Activated T-cell treated with anti-CD3 and anti-CD28 coated beads, Interleukin-2, amount 50 U/mL, for 72 hours (primary cell): ENCODE results near the gene NOX4. TPM values are rescaled to one million over a fixed set of nuclear protein-coding genes. Genes with fewer than 3 reads are reported as not detected.
A peak's percentile ranks its signal among the peaks of the same experiment; 100 is the strongest.
"Not testable (repeated sequence)": the region's sequence is repeated elsewhere in the genome, so short reads cannot be mapped to it uniquely, and the experiment has no call there.

ENCODE experiments used
- ATAC-seq, 2 donors: fragments of 150-1000 bp; cut with Tn5 transposase; replicated peaks in 1 of 2; 2 replicates each; pipeline ENCODE4 v1.10.0; 2021; ENCODE audit warnings: moderate library complexity in 2 of 2, mild to moderate bottlenecking in 1 of 2
- DNase-seq, 2 donors: peaks; one replicate each; pipeline ENCODE4 v3.0.0; 2021 to 2022; ENCODE audit warnings: mixed read lengths in 1 of 2
- H3K27ac Mint-ChIP-seq: one replicate; pipeline ENCODE4 v1.8.0; 2022; ENCODE audit warnings: mild to moderate bottlenecking, moderate library complexity, mixed read lengths
- H3K27me3 Mint-ChIP-seq: one replicate; pipeline ENCODE4 v1.8.0; 2022; ENCODE audit warnings: low read depth, mixed read lengths
- H3K36me3 Mint-ChIP-seq, 2 donors: one replicate each; pipeline ENCODE4 v1.8.0; 2022; ENCODE audit warnings: mixed read lengths in 2 of 2, mild to moderate bottlenecking in 1 of 2; ENCODE audit not compliant: insufficient read depth in 2 of 2
- H3K4me1 Mint-ChIP-seq: one replicate; pipeline ENCODE4 v1.8.0; 2022; ENCODE audit warnings: low read depth, mixed read lengths
- H3K4me3 Mint-ChIP-seq, 2 donors: one replicate each; pipeline ENCODE4 v1.8.0; 2022; ENCODE audit warnings: mild to moderate bottlenecking in 2 of 2, mixed read lengths in 2 of 2, moderate library complexity in 2 of 2
- H3K9me3 Mint-ChIP-seq, 2 donors: one replicate each; pipeline ENCODE4 v1.8.0; 2022; ENCODE audit warnings: mixed read lengths in 2 of 2
- total RNA-seq, 2 donors: library from RNA; stranded (reverse); gene quantifications; one replicate each; pipeline ENCODE4 v1.2.3, GENCODE V29; 2022

NOX4 gene
- total RNA-seq, 2 donors from 2014 or later, result not detected

DNA sequence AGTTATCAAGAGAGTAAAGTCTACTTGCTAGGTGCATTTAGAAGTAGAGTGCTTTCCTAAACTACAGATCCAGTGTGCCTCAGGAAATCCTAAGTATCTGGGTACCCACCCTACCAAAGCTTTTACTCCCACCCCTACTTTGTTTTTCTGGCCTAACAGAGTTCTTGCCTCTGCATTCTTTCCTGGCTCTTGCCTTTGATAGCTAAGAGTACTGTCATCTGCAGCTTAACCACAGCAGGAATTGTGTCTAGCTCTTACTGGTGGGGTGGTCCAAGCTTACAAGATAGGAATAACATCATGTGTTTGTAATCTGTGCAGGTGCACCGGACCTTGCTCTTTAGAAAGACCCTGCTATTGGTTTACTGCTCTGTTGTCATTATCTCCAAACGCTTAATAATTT, 82.7 kb downstream of the NOX4 start:
- ATAC-seq, H3K9me3 Mint-ChIP-seq, DNase-seq, H3K36me3 Mint-ChIP-seq, H3K4me1 Mint-ChIP-seq, H3K27me3 Mint-ChIP-seq, H3K4me3 Mint-ChIP-seq, H3K27ac Mint-ChIP-seq: not testable (repeated sequence)

DNA sequence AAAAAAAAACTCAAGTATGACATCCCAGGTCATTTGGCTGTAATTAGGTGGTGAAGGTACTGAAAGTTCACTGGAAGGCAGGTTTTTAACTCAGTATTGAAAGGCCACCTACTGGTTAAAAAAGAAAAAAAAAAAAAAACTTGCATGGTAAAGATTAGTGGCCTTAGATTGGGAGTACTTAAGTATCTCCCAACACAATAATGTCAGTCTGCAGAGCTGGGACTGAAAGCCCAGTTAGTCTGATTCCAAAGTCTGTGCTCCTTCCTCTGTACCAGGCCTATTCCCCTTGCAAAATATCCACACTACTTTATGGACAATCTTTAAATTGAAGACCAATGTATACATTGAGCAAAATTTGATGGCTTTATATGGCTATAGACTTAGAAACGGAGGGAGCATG, 85.5 kb downstream of the NOX4 start:
- DNase-seq (no peak), ATAC-seq (no peak)
- Mint-ChIP-seq H3K4me3 (no peak overlapping the region), H3K4me1 (no peaks in the 10 kb centered on the region), H3K36me3 (no peaks in the 10 kb centered on the region), H3K27me3 (no peaks in the 10 kb centered on the region), H3K9me3 (no peaks in the 10 kb centered on the region), H3K27ac (no peak overlapping the region)

DNA sequence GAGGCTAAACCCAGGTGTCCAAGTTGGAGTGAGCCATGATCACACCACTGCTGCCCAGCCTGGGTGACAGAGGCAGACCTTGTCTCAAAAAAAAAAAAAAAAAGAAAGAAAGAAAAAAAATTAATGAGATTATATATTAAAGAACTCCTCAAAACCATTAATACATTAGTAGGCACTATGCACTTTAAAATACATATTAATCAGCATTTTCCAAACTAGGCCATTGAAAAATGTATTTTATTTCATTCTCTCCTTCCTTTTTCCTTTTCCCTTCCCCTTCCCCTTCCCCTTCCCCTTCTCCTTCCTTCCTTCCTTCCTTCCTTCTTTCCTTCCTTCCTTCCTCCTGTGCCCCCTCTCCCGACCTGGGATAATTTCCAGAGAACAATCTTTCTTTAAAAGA, 99.5 kb downstream of the NOX4 start:
- not testable (repeated sequence) for H3K27me3 Mint-ChIP-seq, H3K9me3 Mint-ChIP-seq, DNase-seq, H3K36me3 Mint-ChIP-seq, H3K4me1 Mint-ChIP-seq, H3K4me3 Mint-ChIP-seq, ATAC-seq, H3K27ac Mint-ChIP-seq

DNA sequence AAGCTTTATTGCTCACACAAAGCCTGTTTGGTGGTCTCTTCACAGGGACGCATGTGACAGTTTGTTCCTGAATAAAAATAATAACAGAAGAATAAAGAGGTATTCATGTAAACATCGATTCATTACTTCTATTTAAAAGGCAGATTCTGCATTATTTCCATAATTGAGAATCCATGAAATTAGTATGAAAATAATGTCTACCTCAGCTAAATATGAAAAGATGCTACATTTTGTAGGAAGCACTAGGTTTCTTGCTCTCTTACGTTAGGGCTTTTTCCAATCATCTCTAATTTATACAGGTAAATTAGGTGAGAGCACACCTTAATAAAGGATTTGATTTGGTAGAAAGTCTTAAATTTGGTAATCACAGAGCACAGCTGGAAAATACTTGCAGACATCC, 103.7 kb downstream of the NOX4 start:
- ATAC-seq, H3K27me3 Mint-ChIP-seq, H3K36me3 Mint-ChIP-seq, H3K4me3 Mint-ChIP-seq, H3K9me3 Mint-ChIP-seq, H3K27ac Mint-ChIP-seq, H3K4me1 Mint-ChIP-seq, DNase-seq: not testable (repeated sequence)

DNA sequence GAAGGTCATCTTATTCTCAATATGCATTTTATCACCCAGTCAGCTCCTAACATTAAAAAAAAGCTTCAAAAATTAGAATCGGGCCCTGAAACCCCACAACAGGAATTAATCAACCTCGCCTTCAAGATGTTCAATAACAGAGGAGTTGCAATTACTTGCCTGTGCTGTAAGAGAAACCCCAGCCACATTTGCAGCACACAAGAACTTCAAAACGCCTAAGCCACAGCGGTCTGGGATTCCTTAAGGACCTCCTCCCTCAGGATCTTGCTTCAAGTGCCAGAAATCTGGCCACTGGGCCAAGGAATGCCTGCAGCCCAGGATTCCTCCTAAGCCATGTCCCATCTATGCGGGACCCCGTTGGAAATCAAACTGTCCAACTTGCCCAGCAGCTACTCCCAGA, 108.2 kb downstream of the NOX4 start:
- not testable (repeated sequence) for H3K27me3 Mint-ChIP-seq, H3K4me3 Mint-ChIP-seq, H3K27ac Mint-ChIP-seq, H3K4me1 Mint-ChIP-seq, H3K9me3 Mint-ChIP-seq, H3K36me3 Mint-ChIP-seq, DNase-seq, ATAC-seq

DNA sequence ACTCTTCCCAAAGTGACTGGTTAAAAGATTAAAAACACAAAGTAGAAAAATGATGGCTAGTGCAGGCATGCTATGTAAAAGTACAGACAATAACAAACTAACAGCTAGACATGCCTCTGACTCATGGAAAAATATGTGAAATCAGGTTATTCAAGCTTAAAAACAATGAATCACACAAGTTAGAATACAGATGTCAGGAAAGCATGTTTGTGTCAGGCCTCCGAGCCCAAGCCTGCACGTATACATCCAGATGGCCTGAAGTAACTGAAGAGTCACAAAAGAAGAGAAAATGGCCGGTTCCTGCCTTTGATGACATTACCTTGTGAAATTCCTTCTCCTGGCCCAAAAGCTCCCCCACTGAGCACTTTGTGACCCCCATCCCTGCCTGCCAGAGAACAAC, 110.1 kb downstream of the NOX4 start:
- Mint-ChIP-seq H3K36me3 (no peaks in the 10 kb centered on the region), H3K9me3 (peaks cover 0 to 4% of the 10 kb centered on the region in 2 donors), H3K4me1 (no peaks in the 10 kb centered on the region), H3K27ac (no peak overlapping the region), H3K27me3 (no peaks in the 10 kb centered on the region), H3K4me3 (no peak overlapping the region)
- peak; percentile 43 to 52 for ATAC-seq
- DNase-seq, result no peak

DNA sequence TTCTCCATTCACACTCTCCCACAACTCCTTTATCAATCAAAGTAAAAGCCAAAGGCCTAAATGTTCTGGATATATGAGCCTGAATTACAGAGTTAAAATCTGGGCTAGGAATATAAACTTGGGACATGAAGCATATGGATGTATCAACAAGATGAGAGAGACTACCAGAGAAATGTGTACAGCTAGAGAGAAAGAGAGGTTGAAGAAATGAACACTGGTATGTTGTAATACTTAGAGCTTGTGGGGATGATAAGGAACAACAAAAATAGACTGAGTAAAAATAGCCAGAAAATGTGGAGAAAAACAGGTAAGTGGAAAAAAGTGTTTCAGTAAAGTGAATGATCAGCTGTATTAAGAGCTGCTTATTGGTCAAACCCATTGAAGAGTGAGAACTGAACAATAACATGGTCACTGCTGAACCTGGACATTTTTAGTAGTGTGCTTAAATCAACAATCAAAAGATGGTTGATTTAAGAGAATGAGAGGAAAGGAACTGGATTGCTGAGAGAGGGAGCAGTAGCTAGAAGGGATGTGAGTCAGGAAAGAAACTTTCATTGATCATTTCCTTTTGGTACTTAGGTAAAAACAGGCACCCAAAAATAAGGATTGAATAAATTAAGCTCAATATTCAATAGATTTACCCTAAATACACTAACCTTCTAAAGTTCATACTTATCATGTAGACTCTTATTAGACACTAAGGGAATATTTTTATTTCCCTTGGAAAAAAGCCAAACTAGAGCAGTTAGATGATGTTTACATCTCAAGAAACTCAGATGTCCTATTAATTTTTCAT, 111.0 kb downstream of the NOX4 start:
- not testable (repeated sequence) for H3K4me3 Mint-ChIP-seq, H3K9me3 Mint-ChIP-seq, H3K27ac Mint-ChIP-seq, H3K36me3 Mint-ChIP-seq, H3K27me3 Mint-ChIP-seq, ATAC-seq, DNase-seq, H3K4me1 Mint-ChIP-seq

DNA sequence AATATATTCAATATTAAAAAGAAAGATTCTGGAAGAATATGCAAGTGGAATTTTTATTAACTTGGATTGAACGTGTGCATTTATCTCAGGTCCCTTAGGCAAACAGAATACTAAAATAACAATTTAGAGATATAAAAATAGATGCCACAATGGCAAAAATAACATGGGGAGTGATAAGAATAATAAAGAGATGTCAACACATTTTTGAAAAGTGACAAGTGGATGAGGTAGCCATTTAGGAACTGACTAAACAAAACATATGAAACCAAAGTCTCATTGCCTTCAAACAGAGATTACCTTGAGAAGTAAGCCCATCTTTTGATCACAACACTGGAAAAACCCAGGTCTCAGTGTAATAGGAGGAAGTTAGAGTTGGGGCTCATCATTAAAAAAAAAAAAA, 112.2 kb downstream of the NOX4 start:
- not testable (repeated sequence) for H3K9me3 Mint-ChIP-seq, H3K27ac Mint-ChIP-seq, H3K36me3 Mint-ChIP-seq, H3K4me1 Mint-ChIP-seq, ATAC-seq, H3K4me3 Mint-ChIP-seq, H3K27me3 Mint-ChIP-seq, DNase-seq

DNA sequence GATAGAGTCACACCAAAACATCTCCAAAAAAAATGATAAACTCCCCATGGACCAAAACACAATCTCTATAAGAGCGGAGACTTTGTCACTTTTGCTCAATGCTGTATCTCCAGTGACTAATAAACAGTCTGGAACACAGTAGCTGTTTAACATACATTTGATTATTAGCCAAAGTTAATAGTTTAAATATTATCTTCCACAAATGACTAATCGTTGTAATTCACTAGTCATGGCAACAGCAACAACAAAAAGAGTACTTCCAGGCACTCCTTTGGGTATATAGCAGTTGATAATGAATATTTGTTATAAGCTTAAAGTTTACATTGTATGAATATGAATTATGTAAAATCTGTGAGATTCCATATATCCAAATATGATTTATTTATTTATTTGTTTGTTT, 121.8 kb downstream of the NOX4 start:
- not testable (repeated sequence) for H3K27ac Mint-ChIP-seq, H3K4me1 Mint-ChIP-seq, DNase-seq, H3K27me3 Mint-ChIP-seq, ATAC-seq, H3K36me3 Mint-ChIP-seq, H3K4me3 Mint-ChIP-seq, H3K9me3 Mint-ChIP-seq

DNA sequence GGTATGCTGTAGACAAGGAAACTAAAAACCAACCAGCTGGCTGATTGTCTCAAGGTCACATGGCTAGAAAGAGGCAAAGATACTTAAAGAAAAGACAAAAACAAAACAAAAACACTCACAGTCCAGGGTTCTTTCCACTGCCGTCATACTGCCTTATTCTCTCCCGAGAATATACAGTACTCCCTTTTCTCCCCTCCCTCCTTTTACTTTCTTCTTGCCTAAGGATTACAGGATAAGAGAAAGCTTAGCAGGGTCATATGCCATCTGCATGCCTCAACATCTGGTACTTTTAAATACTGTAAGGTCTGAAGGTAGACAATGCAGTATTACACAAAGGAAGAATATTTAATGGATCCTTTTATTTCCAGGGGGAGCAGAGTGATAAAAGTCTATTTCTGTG, 126.3 kb downstream of the NOX4 start:
- not testable (repeated sequence) for H3K27ac Mint-ChIP-seq, H3K36me3 Mint-ChIP-seq, ATAC-seq, H3K27me3 Mint-ChIP-seq, DNase-seq, H3K4me1 Mint-ChIP-seq, H3K9me3 Mint-ChIP-seq, H3K4me3 Mint-ChIP-seq

DNA sequence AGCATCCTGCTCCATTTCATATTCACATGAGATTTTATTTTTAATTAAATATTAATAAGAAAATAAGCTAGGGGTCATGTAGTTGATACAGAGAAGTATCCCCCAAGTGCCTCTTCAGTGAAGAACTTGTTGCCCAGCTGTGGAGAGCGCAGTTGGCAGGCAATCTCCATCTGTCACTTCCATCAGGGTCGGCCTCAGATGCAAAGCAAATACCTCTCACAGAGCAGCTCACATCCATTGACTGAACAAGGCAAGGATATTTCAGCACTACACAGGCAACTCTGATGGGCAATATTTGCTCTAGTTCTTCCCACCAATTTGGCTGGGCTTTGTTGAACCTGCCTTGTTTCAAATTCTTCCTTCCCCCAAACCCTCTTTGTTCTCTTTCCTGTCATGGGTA, 129.4 kb downstream of the NOX4 start:
- Mint-ChIP-seq H3K4me3 (no peak overlapping the region), H3K4me1 (no peaks in the 10 kb centered on the region), H3K27ac (no peak overlapping the region), H3K36me3 (no peaks in the 10 kb centered on the region), H3K27me3 (no peaks in the 10 kb centered on the region), H3K9me3 (no peaks in the 10 kb centered on the region)
- no peak for ATAC-seq
- DNase-seq, result no peak

DNA sequence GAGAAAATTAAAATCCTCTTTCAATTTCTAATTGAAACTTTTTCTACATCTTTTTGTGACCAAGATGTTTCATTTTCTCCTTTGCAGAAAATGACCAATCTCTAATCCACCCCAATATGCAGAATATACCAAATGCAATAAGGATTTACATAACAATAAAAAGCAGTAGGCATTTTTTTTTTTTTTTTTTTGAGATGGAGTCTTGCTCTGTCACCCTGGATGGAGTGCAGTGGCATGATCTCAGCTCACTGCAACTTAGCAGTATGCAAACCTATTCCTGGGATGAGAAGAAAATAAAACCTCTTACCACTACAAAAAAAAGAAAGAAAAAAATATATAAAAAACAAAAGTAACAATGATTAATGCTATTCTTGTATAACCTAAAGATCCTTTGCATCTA, 132.0 kb downstream of the NOX4 start:
- ATAC-seq, H3K4me3 Mint-ChIP-seq, H3K9me3 Mint-ChIP-seq, H3K27me3 Mint-ChIP-seq, H3K4me1 Mint-ChIP-seq, H3K27ac Mint-ChIP-seq, H3K36me3 Mint-ChIP-seq, DNase-seq: not testable (repeated sequence)

DNA sequence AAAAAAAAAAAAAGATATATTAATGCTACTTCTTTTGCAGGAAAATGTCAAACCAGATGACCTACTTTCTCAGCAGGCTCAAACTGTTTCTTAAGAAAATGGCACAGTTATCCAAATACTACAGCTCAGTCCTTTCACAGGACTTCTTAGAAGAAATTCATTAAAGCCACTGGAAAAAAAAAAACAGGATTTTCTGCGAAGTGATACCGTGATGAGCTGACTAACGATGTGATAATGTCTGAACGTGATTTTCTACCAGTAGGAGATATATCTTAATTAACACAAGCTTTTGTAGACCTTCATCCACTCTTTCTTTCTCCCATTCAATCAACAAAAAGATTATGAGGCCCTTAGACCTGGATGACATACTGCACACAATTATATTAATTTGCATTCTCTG, 132.4 kb downstream of the NOX4 start:
- no peaks in the 10 kb centered on the region for H3K36me3 Mint-ChIP-seq
- no peaks in the 10 kb centered on the region for H3K27me3 Mint-ChIP-seq
- DNase-seq (no peak), ATAC-seq (no peak)
- no peaks in the 10 kb centered on the region for H3K4me1 Mint-ChIP-seq
- no peaks in the 10 kb centered on the region for H3K9me3 Mint-ChIP-seq
- no peak overlapping the region for H3K4me3 Mint-ChIP-seq
- no peak overlapping the region for H3K27ac Mint-ChIP-seq

DNA sequence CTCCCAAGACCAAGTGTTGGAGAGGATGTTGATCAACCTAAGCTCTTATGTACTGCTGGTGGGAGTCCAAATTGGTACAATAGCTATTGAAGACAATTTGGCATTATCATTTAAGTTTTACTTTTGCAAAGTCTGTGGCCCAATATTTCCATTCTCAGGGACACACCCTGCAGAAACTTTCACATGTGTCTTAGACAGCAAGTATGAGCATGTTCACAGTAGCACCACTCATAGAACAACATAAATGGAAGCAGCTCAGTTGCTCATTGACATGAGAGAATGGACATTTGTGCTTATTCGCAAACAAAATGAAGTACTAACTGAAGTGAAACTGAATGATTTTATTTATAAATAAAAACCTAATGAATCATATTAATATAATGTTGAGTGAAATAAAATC, 135.5 kb downstream of the NOX4 start:
- Mint-ChIP-seq H3K4me3 (no peak overlapping the region), H3K9me3 (no peaks in the 10 kb centered on the region), H3K27ac (no peak overlapping the region), H3K4me1 (no peaks in the 10 kb centered on the region), H3K27me3 (no peaks in the 10 kb centered on the region), H3K36me3 (no peaks in the 10 kb centered on the region)
- DNase-seq, result no peak
- ATAC-seq, result no peak
